Neural cell (in vitro differentiated cells): ENCODE measurements around the gene CCNQ. TPM values are rescaled to one million over a fixed set of nuclear protein-coding genes. Genes with fewer than 3 reads are reported as not detected.

ENCODE experiments used
- H2AFZ ChIP-seq: fragments of 200-600, 300-800 bp; sonication (generic), shearing (Covaris generic); 2 replicates; pipeline ENCODE4 v1.6.0; 2014; ENCODE audit warnings: low read depth, mild to moderate bottlenecking, antibody characterized with exemption, low read length, moderate library complexity
- H3F3A ChIP-seq: fragments of 200-600 bp; shearing (Covaris generic); 2 replicates; pipeline ENCODE4 v1.6.1; 2016; ENCODE audit warnings: mild to moderate bottlenecking, moderate library complexity, mixed read lengths, antibody characterized with exemption, low read length; ENCODE audit not compliant: insufficient read depth, poor library complexity, severe bottlenecking
- H3K27ac ChIP-seq: fragments of 200-600, 300-800 bp; sonication (generic), shearing (Covaris generic); 2 replicates; pipeline ENCODE4 v1.5.1; 2014; ENCODE audit warnings: mild to moderate bottlenecking, low read length, moderate library complexity
- H3K27me3 ChIP-seq: fragments of 300-800, 200-600 bp; sonication (generic), shearing (Covaris generic); 2 replicates; pipeline ENCODE4 v1.6.0; 2014; ENCODE audit warnings: mild to moderate bottlenecking, low read depth, low read length, moderate library complexity; ENCODE audit not compliant: insufficient read depth
- H3K36me3 ChIP-seq: fragments of 300-800, 200-600 bp; sonication (generic), shearing (Covaris generic); 2 replicates; pipeline ENCODE4 v1.5.1; 2014; ENCODE audit warnings: mild to moderate bottlenecking, antibody characterized with exemption, low read length, moderate library complexity; ENCODE audit not compliant: insufficient read depth
- H3K4me2 ChIP-seq: fragments of 300-800, 200-600 bp; sonication (generic), shearing (Covaris generic); 2 replicates; pipeline ENCODE4 v1.6.0; 2014; ENCODE audit warnings: mild to moderate bottlenecking, low read length
- H3K4me3 ChIP-seq: fragments of 300-800, 200-600 bp; sonication (generic), shearing (Covaris generic); 2 replicates; pipeline ENCODE4 v1.5.1; 2014; ENCODE audit warnings: mild to moderate bottlenecking, low read length, moderate library complexity
- H3K79me2 ChIP-seq: fragments of 200-600 bp; shearing (Covaris generic); replicated peaks from 2 replicates; pipeline ENCODE4 v1.6.0; 2014; ENCODE audit warnings: mild to moderate bottlenecking, low read length, moderate library complexity; ENCODE audit not compliant: insufficient read depth
- H3K9ac ChIP-seq: fragments of 300-800, 200-600 bp; sonication (generic), shearing (Covaris generic); 2 replicates; pipeline ENCODE4 v1.6.1; 2016; ENCODE audit warnings: mild to moderate bottlenecking, low read length, mixed read lengths
- H3K9me2 ChIP-seq: fragments of 200-600 bp; shearing (Covaris generic); 2 replicates; pipeline ENCODE4 v1.6.1; 2016; ENCODE audit warnings: mild to moderate bottlenecking, low read length, mixed read lengths; ENCODE audit not compliant: insufficient read depth
- H3K9me3 ChIP-seq: fragments of 200-600, 300-800 bp; sonication (generic), shearing (Covaris generic); 2 replicates; pipeline ENCODE4 v1.6.1; 2016; ENCODE audit warnings: mild to moderate bottlenecking, mixed run types, low read length, moderate library complexity, mixed read lengths
- H4K20me1 ChIP-seq: fragments of 200-600 bp; shearing (Covaris generic); 2 replicates; pipeline ENCODE4 v1.6.1; 2016; ENCODE audit warnings: mild to moderate bottlenecking, mixed run types; ENCODE audit not compliant: insufficient read depth
- CTCF ChIP-seq: fragments of 450-650 bp; IDR thresholded peaks from 2 replicates; pipeline ENCODE4 v1.5.1; 2014; ENCODE audit warnings: antibody characterized with exemption, mild to moderate bottlenecking, moderate library complexity; ENCODE audit not compliant: poor library complexity, severe bottlenecking
- EP300 ChIP-seq: fragments of 450-650 bp; conservative IDR thresholded peaks from 2 replicates; pipeline ENCODE4 v1.6.1; 2014; ENCODE audit warnings: antibody characterized with exemption, mild to moderate bottlenecking, moderate library complexity; ENCODE audit not compliant: poor library complexity, severe bottlenecking
- EZH2 ChIP-seq: fragments of 200-600, 300-800 bp; shearing (Covaris generic), sonication (generic); IDR thresholded peaks from 2 replicates; pipeline ENCODE4 v1.6.1; 2014; ENCODE audit warnings: antibody characterized with exemption, low read length, borderline replicate concordance, mild to moderate bottlenecking; ENCODE audit not compliant: insufficient read depth, poor library complexity, severe bottlenecking
- MXI1 ChIP-seq: fragments of 450-650 bp; conservative IDR thresholded peaks from 2 replicates; pipeline ENCODE4 v1.6.1; 2014; ENCODE audit warnings: antibody characterized with exemption, mild to moderate bottlenecking; ENCODE audit not compliant: poor library complexity, severe bottlenecking
- POLR2AphosphoS5 ChIP-seq: IDR thresholded peaks from 2 replicates; pipeline ENCODE4 v1.6.1; 2012
- RAD21 ChIP-seq: fragments of 450-650 bp; conservative IDR thresholded peaks from 2 replicates; pipeline ENCODE4 v1.6.1; 2014; ENCODE audit warnings: antibody characterized with exemption, mild to moderate bottlenecking, moderate library complexity
- REST ChIP-seq: IDR thresholded peaks from 2 replicates; pipeline ENCODE4 v1.6.1; 2012; ENCODE audit warnings: borderline replicate concordance
- SMC3 ChIP-seq: fragments of 450-650 bp; conservative IDR thresholded peaks from 2 replicates; pipeline ENCODE4 v1.6.1; 2014; ENCODE audit warnings: antibody characterized with exemption, mild to moderate bottlenecking, moderate library complexity; ENCODE audit not compliant: poor library complexity
- TAF1 ChIP-seq: IDR thresholded peaks from 2 replicates; pipeline ENCODE4 v1.6.1; 2012; ENCODE audit warnings: low read depth
- polyA plus RNA-seq: library from polyadenylated mRNA; depleted of rRNA; stranded (reverse); fragments of >200 nt; gene quantifications from 2 replicates; pipeline ENCODE4 v1.2.3, GENCODE V29; 2014

Gene CCNQ
- polyA plus RNA-seq, 1 donor from 2014 or later = 61.2 TPM

- TF ChIP-seq EZH2 (no peak), MXI1 (peak; percentile 46), RAD21 (no peak), CTCF (peak; percentile 55)
- no peaks in the 10 kb centered on the region for H3K9me3 ChIP-seq
- H4K20me1 ChIP-seq = no peaks in the 10 kb centered on the region
- H3K36me3 ChIP-seq = no peaks in the 10 kb centered on the region
- no peak overlapping the region for H3K27ac ChIP-seq
- H3K4me2 ChIP-seq = peak overlapping the region; percentile 51
- no peaks in the 10 kb centered on the region for H3K79me2 ChIP-seq
- H3K27me3 ChIP-seq = peaks cover 56% of the 10 kb centered on the region
- no peaks in the 10 kb centered on the region for H3K9me2 ChIP-seq
- H3F3A ChIP-seq = no peaks in the 10 kb centered on the region
- peak overlapping the region; percentile 68 for H3K4me3 ChIP-seq
- H3K9ac ChIP-seq = peak overlapping the region; percentile 56
- H2AFZ ChIP-seq = peak overlapping the region; percentile 27
Measured at GRCh38 chrX:153643431-153644351, 44.8 kb upstream of the CCNQ start.

GRCh38 chrX:153642655-153643430 is 43.9 kb upstream of the CCNQ start:
- H3F3A ChIP-seq = no peaks in the 10 kb centered on the region
- peak overlapping the region; percentile 68 for H3K4me3 ChIP-seq
- no peak overlapping the region for H3K4me2 ChIP-seq
- no peaks in the 10 kb centered on the region for H3K79me2 ChIP-seq
- no peaks in the 10 kb centered on the region for H3K36me3 ChIP-seq
- TF ChIP-seq RAD21 = no peak
- TF ChIP-seq EP300 = no peak
- no peak for TF ChIP-seq MXI1
- no peak for TF ChIP-seq REST
- TF ChIP-seq EZH2 = no peak
- TF ChIP-seq TAF1 = no peak
- no peak for TF ChIP-seq POLR2AphosphoS5
- no peak for TF ChIP-seq CTCF
- no peak for TF ChIP-seq SMC3
- H3K9ac ChIP-seq = no peak overlapping the region
- no peak overlapping the region for H2AFZ ChIP-seq
- peaks cover 50% of the 10 kb centered on the region for H3K27me3 ChIP-seq
- no peaks in the 10 kb centered on the region for H4K20me1 ChIP-seq
- H3K9me2 ChIP-seq = no peaks in the 10 kb centered on the region
- H3K27ac ChIP-seq = no peak overlapping the region
- no peaks in the 10 kb centered on the region for H3K9me3 ChIP-seq
